AG04450 (cell line): ENCODE measurements around the gene SAMD4B. TPM values are rescaled to one million over a fixed set of nuclear protein-coding genes. Genes with fewer than 3 reads are reported as not detected.
"Not testable (repeated sequence)": the region's sequence is repeated elsewhere in the genome, so short reads cannot be mapped to it uniquely, and the experiment has no call there.

Experiments used
- CTCF ChIA-PET: fragments of 300-600, 350-600 bp; formaldehyde crosslinking; extraction: SDS; loops from one replicate; lab custom pipeline; 2022; ENCODE audit warnings: antibody characterized with exemption, inconsistent platforms; lab: Charles Lee
- POLR2A ChIA-PET: fragments of 350-600 bp; formaldehyde crosslinking; extraction: SDS; loops from one replicate; lab custom pipeline; 2021; ENCODE audit warnings: antibody characterized with exemption, inconsistent platforms; lab: Yijun Ruan, JAX
- DNase-seq: peaks from one replicate; pipeline ENCODE4 v3.0.0-alpha.2; 2011; ENCODE audit warnings: low read depth, low spot score
- H3K27ac ChIP-seq: one replicate; pipeline ENCODE4 v1.5.1; 2012; ENCODE audit warnings: low read depth, low read length, control low read depth
- H3K27me3 ChIP-seq: one replicate; pipeline ENCODE4 v1.6.0; 2012; ENCODE audit warnings: low read length; ENCODE audit not compliant: control insufficient read depth, insufficient read depth
- H3K4me3 ChIP-seq: 2 replicates; pipeline ENCODE4 v1.5.1; 2011; ENCODE audit warnings: mild to moderate bottlenecking, low read depth, low read length, control low read depth
- H3K9me3 ChIP-seq: 2 replicates; pipeline ENCODE4 v1.5.1; 2012; ENCODE audit warnings: low read length; ENCODE audit not compliant: control insufficient read depth, insufficient read depth
- CTCF ChIP-seq: IDR thresholded peaks from 2 replicates; pipeline ENCODE4 v1.5.1; 2011; ENCODE audit warnings: low read depth, low read length, control low read depth, inconsistent platforms
- polyA plus RNA-seq: library from polyadenylated mRNA; depleted of rRNA; stranded (reverse); fragments of >200 nt; gene quantifications from 2 replicates; pipeline ENCODE4 v1.2.3, GENCODE V29; 2011

Gene SAMD4B
- polyA plus RNA-seq, 1 experiment = 33.4 TPM

GRCh38 chr19:39329948-39330347, 12.3 kb upstream of the SAMD4B start:
- DNase-seq = no peak
- ChIA-PET POLR2A (no interaction called here), CTCF (interaction anchor here (1.1 to 7.1 kb wide), 3 partner anchors 208 to 355 kb away, joined by 3 to 91 read pairs (median 4); no protein-coding TSS in a partner anchor)
- H3K27ac ChIP-seq = no peak overlapping the region
- no peaks in the 10 kb centered on the region for H3K9me3 ChIP-seq
- TF ChIP-seq CTCF = no peak
- peaks cover 8% of the 10 kb centered on the region for H3K27me3 ChIP-seq
- no peak overlapping the region for H3K4me3 ChIP-seq

- Histone ChIP-seq H3K27ac (no peak overlapping the region), H3K27me3 (peaks cover 8% of the 10 kb centered on the region), H3K4me3 (no peak overlapping the region), H3K9me3 (no peaks in the 10 kb centered on the region)
- ChIA-PET POLR2A (no interaction called here), CTCF (interaction anchor here (0.6 to 7.1 kb wide), 3 partner anchors 210 to 1198 kb away, joined by 3 to 91 read pairs (median 3); no protein-coding TSS in a partner anchor)
- TF ChIP-seq CTCF = no peak
- DNase-seq = no peak
Measured at GRCh38 chr19:39332293-39332692, 9.9 kb upstream of the SAMD4B start.

- H3K27me3 ChIP-seq, POLR2A ChIA-PET, H3K4me3 ChIP-seq, H3K27ac ChIP-seq, DNase-seq, H3K9me3 ChIP-seq: not testable (repeated sequence)
- CTCF ChIA-PET = interaction anchor here (1.2 kb wide), 1 partner anchor 210 kb away, joined by 3 read pairs; no protein-coding TSS in a partner anchor
Measured at GRCh38 chr19:39332738-39333137, 9.5 kb upstream of the SAMD4B start.

GRCh38 chr19:39333507-39333906, 8.7 kb upstream of the SAMD4B start:
- Histone ChIP-seq H3K4me3 (no peak overlapping the region), H3K9me3 (no peaks in the 10 kb centered on the region), H3K27me3 (peaks cover 8% of the 10 kb centered on the region), H3K27ac (no peak overlapping the region)
- DNase-seq = no peak
- POLR2A ChIA-PET = no interaction called here
- CTCF ChIA-PET = interaction anchor here (1.2 kb wide), 1 partner anchor 211 kb away, joined by 3 read pairs; no protein-coding TSS in a partner anchor
- no peak for TF ChIP-seq CTCF

- Histone ChIP-seq H3K9me3 (no peaks in the 10 kb centered on the region), H3K27me3 (peaks cover 5% of the 10 kb centered on the region), H3K27ac (no peak overlapping the region), H3K4me3 (no peak overlapping the region)
- POLR2A ChIA-PET = no interaction called here
- no peak for TF ChIP-seq CTCF
- CTCF ChIA-PET = interaction anchor here (0.8 kb wide), 1 partner anchor 224 kb away, joined by 3 read pairs; no protein-coding TSS in a partner anchor
- DNase-seq = no peak
Measured at GRCh38 chr19:39334444-39334976, 7.7 kb upstream of the SAMD4B start.
